ENCODE data around the gene GPR18.

GRCh38 chr13:99205621-99206220, 52.5 kb downstream of the GPR18 start:
- TF ChIP-seq POLR2AphosphoS5 (IDR thresholded peaks at IDR 0.05): no peak
- no peak for TF ChIP-seq CTCF (IDR thresholded peaks at IDR 0.05)
